Common myeloid progenitor, CD34-positive (primary cell): ENCODE data around the gene BRF1.
A peak's percentile ranks its signal among the peaks of the same experiment; 100 is the strongest.

ENCODE experiments used
- CTCF ChIA-PET: fragments of 350-600 bp; sonication (Branson Sonifier 250); formaldehyde crosslinking; loops from one replicate; lab custom pipeline; 2021; ENCODE audit warnings: antibody characterized with exemption; lab: Charles Lee
- POLR2A ChIA-PET: fragments of 350-600 bp; sonication (Branson Sonifier 250); formaldehyde crosslinking; loops from one replicate; lab custom pipeline; 2021; ENCODE audit warnings: antibody characterized with exemption; lab: Charles Lee
- DNase-seq, 3 donors: peaks; one replicate each; pipeline versions ENCODE4 v3.0.0 to v3.0.0-alpha.2; 2013
- H3K27ac ChIP-seq, 2 experiments: 1 replicate in 1 of 2; 2 replicates in 1 of 2; pipeline ENCODE4 v1.7.0; 2013; ENCODE audit warnings: inconsistent platforms in 2 of 2, low read length in 2 of 2, mild to moderate bottlenecking in 2 of 2, low read depth in 1 of 2, moderate library complexity in 1 of 2; ENCODE audit not compliant: severe bottlenecking in 2 of 2, insufficient read depth in 1 of 2, poor library complexity in 1 of 2
- H3K27me3 ChIP-seq, 5 experiments: replicated peaks in 2 of 5; 1 replicate in 3 of 5; 2 replicates in 2 of 5; pipeline versions ENCODE4 v1.6.1 to v1.7.0; 2013; ENCODE audit warnings: low read length in 4 of 5, mild to moderate bottlenecking in 2 of 5, moderate library complexity in 2 of 5, inconsistent platforms in 1 of 5; ENCODE audit not compliant: insufficient read depth in 5 of 5, control insufficient read depth in 4 of 5
- H3K36me3 ChIP-seq, 4 experiments: 1 replicate in 2 of 4; 2 replicates in 2 of 4; pipeline versions ENCODE4 v1.6.1 to v1.7.0; 2013; ENCODE audit warnings: low read length in 3 of 4, control low read depth in 1 of 4, mild to moderate bottlenecking in 1 of 4; ENCODE audit not compliant: control insufficient read depth in 4 of 4, insufficient read depth in 4 of 4
- H3K4me1 ChIP-seq, 4 experiments: 1 replicate in 3 of 4; 2 replicates in 1 of 4; pipeline versions ENCODE4 v1.6.1 to v1.7.1; 2013; ENCODE audit warnings: low read length in 3 of 4, mild to moderate bottlenecking in 3 of 4, control low read depth in 1 of 4, inconsistent platforms in 1 of 4, moderate library complexity in 1 of 4; ENCODE audit not compliant: control insufficient read depth in 4 of 4, insufficient read depth in 4 of 4; ENCODE audit errors: control extremely low read depth in 1 of 4
- H3K4me3 ChIP-seq, 7 experiments: 1 replicate in 4 of 7; 2 replicates in 3 of 7; pipeline versions ENCODE4 v1.5.1 to v1.7.0; 2013; ENCODE audit warnings: mild to moderate bottlenecking in 7 of 7, low read length in 6 of 7, moderate library complexity in 6 of 7, inconsistent platforms in 2 of 7, low read depth in 2 of 7, control low read depth in 1 of 7; ENCODE audit not compliant: insufficient read depth in 4 of 7, control insufficient read depth in 1 of 7; ENCODE audit errors: extremely low read depth in 1 of 7
- H3K9me3 ChIP-seq, 5 experiments: 1 replicate in 4 of 5; 2 replicates in 1 of 5; pipeline versions ENCODE4 v1.6.1 to v1.7.1; 2013; ENCODE audit warnings: low read length in 4 of 5, mild to moderate bottlenecking in 2 of 5, inconsistent platforms in 1 of 5, low read depth in 1 of 5, moderate library complexity in 1 of 5; ENCODE audit not compliant: control insufficient read depth in 4 of 5, insufficient read depth in 2 of 5; ENCODE audit errors: control extremely low read depth in 1 of 5
- WGBS: methylation state at CpG from one replicate; pipeline ENCODE4 v1.1.5; 2013; ENCODE audit not compliant: insufficient coverage; 5-methylcytosine and 5-hydroxymethylcytosine counted together

The BRF1 gene

DNA sequence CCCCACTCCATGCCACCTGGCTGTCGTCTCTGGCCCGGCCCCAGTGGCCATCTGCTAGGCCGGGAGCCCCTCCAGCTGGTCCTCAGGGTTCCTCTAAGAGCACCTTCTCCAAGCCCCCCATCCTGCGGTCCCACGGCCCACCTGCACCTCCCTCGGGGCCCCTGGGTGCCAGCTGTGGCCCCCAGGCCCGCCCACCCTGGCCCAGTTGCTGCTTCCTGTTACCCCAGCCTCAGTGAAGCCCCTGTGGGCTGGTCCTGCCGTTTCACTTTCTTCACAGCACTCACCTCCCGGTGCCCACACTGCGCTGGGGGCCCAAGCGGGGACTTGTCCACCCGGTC lies 92.1 kb downstream of the BRF1 start:
- H3K4me3 ChIP-seq = no peak overlapping the region
- no peak overlapping the region for H3K27ac ChIP-seq
- DNase-seq = no peak
- ChIA-PET POLR2A (no interaction called here), CTCF (interaction anchor here (1.2 kb wide), 2 partner anchors 12 to 18 kb away, joined by 3 read pairs; no protein-coding TSS in a partner anchor)
- peaks cover 0 to 48% (median 24%) of the 10 kb centered on the region in 4 experiments for H3K36me3 ChIP-seq
- WGBS = 95% methylated on average over 9 of the region's 12 CpGs
- H3K9me3 ChIP-seq = no peaks in the 10 kb centered on the region
- H3K27me3 ChIP-seq = no peaks in the 10 kb centered on the region
- H3K4me1 ChIP-seq = peaks cover 0 to 21% (median 7%) of the 10 kb centered on the region in 4 experiments

DNA sequence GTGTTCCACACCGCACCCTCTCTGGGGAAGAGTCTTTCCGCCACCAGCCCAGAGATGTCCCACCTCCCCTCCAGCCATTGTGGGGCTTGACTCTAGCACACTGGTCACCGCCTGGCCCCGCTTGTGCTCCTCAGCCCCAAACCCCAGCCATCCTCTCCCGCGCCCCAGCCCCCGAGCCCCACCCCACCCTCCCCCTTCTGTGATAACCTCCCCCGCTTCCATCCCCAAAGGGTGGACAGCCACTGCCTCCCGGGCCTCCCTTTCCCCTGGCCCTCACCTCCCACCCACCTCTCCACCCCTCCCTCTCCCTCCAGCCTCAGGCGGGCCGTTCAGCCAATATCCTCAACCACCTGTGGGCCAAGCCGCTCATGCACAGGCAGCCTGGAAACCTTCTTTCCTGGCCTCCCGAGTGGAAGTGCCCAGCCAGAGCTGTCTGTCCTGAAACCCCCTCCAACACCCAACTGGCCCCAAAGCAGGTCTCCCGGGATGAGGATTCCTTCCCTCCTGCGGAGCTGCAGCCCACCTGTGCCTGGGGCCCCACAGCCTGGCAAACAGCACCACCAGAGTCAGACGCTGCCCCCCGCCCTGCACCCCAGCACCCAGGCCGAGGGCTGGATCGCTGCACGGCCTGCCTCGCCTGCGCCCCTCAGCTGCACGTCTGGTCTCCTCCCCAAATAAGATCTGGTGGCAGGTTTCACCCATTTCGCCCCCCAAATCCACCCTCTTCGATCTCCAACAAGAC lies 92.6 kb downstream of the BRF1 start:
- WGBS = 96% methylated on average over 19 of the region's 25 CpGs
- H3K36me3 ChIP-seq = peaks cover 0 to 43% (median 24%) of the 10 kb centered on the region in 4 experiments
- no peak overlapping the region for H3K4me3 ChIP-seq
- no peak overlapping the region for H3K27ac ChIP-seq
- H3K27me3 ChIP-seq = no peaks in the 10 kb centered on the region
- ChIA-PET CTCF (interaction anchor here (1.0 to 15.1 kb wide), 7 partner anchors 11 to 144 kb away, joined by 3 to 248 read pairs (median 4); partner anchors contain the start of genes JAG2 and NUDT14), POLR2A (no interaction called here)
- DNase-seq = no peak
- no peaks in the 10 kb centered on the region for H3K9me3 ChIP-seq
- H3K4me1 ChIP-seq = peaks cover 0 to 24% (median 8%) of the 10 kb centered on the region in 4 experiments

DNA sequence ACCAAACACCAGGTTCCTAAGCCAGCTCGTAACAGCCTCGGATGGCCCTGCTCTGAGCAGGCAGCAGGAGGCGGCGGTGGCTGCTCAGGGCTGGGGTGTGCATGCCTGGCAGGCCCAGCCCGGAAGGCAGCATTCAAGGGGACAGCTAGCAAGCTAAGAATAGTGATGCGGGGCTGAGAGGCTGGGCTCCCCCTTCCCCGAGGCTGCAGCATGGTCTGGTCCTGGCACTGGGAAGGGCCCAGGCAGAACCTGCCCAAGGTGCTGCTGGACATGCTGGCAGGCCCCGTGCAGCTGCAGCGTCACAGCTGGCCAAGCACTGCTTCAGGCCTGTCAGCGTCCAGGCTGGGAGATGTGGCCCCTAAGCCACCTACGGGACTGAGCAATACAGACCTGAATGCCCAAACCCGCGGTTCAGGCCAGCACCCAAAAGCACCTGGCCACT lies 93.3 kb downstream of the BRF1 start:
- Histone ChIP-seq H3K4me1 (peaks cover 0 to 31% (median 13%) of the 10 kb centered on the region in 4 experiments), H3K4me3 (no peak overlapping the region), H3K27me3 (no peaks in the 10 kb centered on the region), H3K36me3 (peaks cover 0 to 36% (median 21%) of the 10 kb centered on the region in 4 experiments), H3K27ac (no peak overlapping the region), H3K9me3 (no peaks in the 10 kb centered on the region)
- 93% methylated on average over 13 of the region's 13 CpGs for WGBS
- peak in 1 of 3 donors; percentile 29 for DNase-seq
- ChIA-PET CTCF (interaction anchor here (0.6 to 15.1 kb wide), 7 partner anchors 10 to 144 kb away, joined by 3 to 248 read pairs (median 4); partner anchors contain the start of genes JAG2 and NUDT14), POLR2A (interaction anchor here (0.6 to 0.7 kb wide), 2 partner anchors 147 to 277 kb away, joined by 3 read pairs; no protein-coding TSS in a partner anchor)

DNA sequence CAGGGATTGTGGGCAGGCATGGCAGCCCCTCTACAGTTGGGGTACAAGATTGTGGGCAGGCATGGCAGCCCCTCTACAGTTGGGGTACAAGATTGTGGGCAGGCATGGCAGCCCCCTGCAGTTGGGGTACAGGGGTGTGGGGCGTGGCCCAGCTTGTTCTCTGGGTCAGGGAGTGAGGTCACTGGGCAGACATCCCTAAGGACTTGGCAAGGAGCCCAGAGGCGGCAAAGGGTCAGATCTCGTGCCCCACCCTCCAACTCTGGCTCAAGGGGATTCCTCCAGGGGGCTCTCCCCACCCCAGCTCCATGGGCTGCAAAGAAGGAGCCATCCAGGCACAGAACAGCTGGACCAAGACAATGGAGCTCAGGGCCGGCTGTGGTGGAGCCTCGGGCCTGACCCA lies 93.9 kb downstream of the BRF1 start:
- 80% methylated on average over 2 of the region's 5 CpGs for WGBS
- ChIA-PET CTCF (interaction anchor here (0.6 to 15.1 kb wide), 8 partner anchors 9 to 145 kb away, joined by 3 to 248 read pairs (median 4); partner anchors contain the start of genes JAG2 and NUDT14), POLR2A (interaction anchor here (0.6 to 0.7 kb wide), 2 partner anchors 148 to 278 kb away, joined by 3 read pairs; no protein-coding TSS in a partner anchor)
- Histone ChIP-seq H3K36me3 (peaks cover 0 to 30% (median 17%) of the 10 kb centered on the region in 4 experiments), H3K4me1 (peaks cover 0 to 37% (median 19%) of the 10 kb centered on the region in 4 experiments), H3K9me3 (no peaks in the 10 kb centered on the region), H3K27me3 (no peaks in the 10 kb centered on the region), H3K4me3 (no peak overlapping the region), H3K27ac (no peak overlapping the region)
- no peak for DNase-seq

DNA sequence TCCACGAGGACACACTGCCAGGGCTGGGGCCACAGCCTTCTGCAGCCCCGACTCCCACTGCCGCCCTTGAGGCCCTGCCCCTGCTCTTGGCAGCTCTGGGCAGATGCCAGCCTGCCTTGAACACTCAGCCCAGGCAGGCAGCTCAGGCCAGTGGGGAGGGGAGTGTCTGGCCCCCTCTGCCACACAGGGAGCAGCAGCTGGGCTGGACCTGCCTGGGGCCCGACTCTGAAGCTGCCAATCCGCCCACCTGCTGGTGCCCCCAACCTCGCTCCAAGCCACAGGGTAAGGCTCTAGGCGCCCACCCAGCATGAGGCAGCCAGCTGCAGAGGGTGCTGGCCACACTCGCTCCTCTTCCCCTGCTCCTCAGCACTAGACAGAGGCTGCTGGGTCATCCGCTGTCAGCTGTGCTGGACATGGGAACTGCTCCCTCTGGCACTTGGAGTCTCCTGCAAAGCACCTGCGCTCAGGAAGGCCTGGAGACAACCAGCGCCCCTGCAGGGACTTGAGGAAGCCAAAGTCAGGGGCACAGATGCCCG lies 95.1 kb downstream of the BRF1 start:
- DNase-seq = no peak
- Histone ChIP-seq H3K4me3 (no peak overlapping the region), H3K27me3 (peaks cover 0 to 3% (median 0%) of the 10 kb centered on the region in 5 experiments), H3K27ac (no peak overlapping the region), H3K9me3 (no peaks in the 10 kb centered on the region), H3K36me3 (peaks cover 0 to 19% (median 10%) of the 10 kb centered on the region in 4 experiments), H3K4me1 (peaks cover 0 to 48% (median 31%) of the 10 kb centered on the region in 4 experiments)
- POLR2A ChIA-PET = interaction anchor here (1.1 to 1.5 kb wide), 3 partner anchors 10 to 119 kb away, joined by 3 to 4 read pairs (median 3); no protein-coding TSS in a partner anchor
- CTCF ChIA-PET = interaction anchor here (1.3 to 15.1 kb wide), 3 partner anchors 29 to 148 kb away, joined by 3 to 248 read pairs (median 3); partner anchors contain the start of genes BRF1, JAG2 and NUDT14
- 72% methylated on average over 8 of the region's 12 CpGs for WGBS

DNA sequence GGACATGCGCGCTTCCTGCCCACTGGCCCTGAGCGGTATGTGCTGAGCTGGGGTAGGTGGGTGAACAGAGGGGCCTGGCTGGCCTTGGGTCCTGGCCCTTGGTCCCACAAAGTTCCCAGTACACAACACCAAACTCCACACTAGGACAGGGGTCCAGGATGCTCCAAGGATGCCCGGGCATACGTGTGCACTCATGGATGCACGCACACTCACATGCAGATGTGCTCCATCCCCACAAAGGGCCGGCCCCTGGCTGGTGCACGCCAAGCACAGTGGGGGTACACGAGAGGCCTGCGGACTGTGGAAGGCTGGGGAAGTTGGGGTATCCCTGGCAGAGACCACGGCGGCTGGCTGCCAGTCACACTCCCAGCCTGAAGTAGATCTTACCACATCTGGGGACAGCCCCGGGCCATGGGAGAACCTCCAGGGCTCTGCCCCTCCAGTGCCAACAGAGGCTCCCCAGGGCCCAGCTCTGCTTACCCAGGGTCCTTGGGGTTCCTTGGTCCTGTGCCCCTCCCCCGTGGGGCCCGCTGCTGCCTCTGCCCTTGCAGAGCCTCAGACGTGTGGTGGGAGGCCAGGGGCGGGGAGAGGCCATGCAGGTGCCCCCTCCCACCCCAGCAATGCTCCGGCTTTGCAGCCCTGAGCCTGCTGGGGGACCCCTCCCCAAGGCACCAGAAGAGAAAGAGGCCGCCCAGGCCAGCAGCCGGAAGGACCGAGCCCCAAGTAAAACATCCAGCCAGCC lies 95.7 kb downstream of the BRF1 start:
- H3K9me3 ChIP-seq = no peaks in the 10 kb centered on the region
- POLR2A ChIA-PET = interaction anchor here (1.1 to 1.5 kb wide), 3 partner anchors 9 to 118 kb away, joined by 3 to 4 read pairs (median 3); no protein-coding TSS in a partner anchor
- DNase-seq = peak in 1 of 3 donors; percentile 28
- H3K27me3 ChIP-seq = peaks cover 0 to 8% (median 0%) of the 10 kb centered on the region in 5 experiments
- CTCF ChIA-PET = interaction anchor here (0.6 to 15.1 kb wide), 7 partner anchors 9 to 149 kb away, joined by 3 to 248 read pairs (median 3); partner anchors contain the start of genes BRF1, JAG2 and NUDT14
- peaks cover 0 to 14% (median 6%) of the 10 kb centered on the region in 4 experiments for H3K36me3 ChIP-seq
- no peak overlapping the region for H3K4me3 ChIP-seq
- WGBS = 59% methylated on average over 15 of the region's 21 CpGs
- H3K4me1 ChIP-seq = peaks cover 0 to 54% (median 35%) of the 10 kb centered on the region in 4 experiments
- H3K27ac ChIP-seq = no peak overlapping the region
